Astrocyte (in vitro differentiated cells and primary cell): ENCODE results near the gene ARHGAP20.

Experiments used
- EZH2 ChIP-seq: IDR thresholded peaks from 2 replicates; pipeline ENCODE4 v1.6.1; 2012; ENCODE audit warnings: mild to moderate bottlenecking, low read length, inconsistent platforms; ENCODE audit not compliant: insufficient read depth
- TF ChIP-seq, protein P1 (sequence below): IDR thresholded peaks from 2 replicates; pipeline ENCODE4 v1.5.1; 2011; ENCODE audit warnings: low read depth, mild to moderate bottlenecking, inconsistent platforms, low read length, moderate library complexity; ENCODE audit not compliant: insufficient read depth

DNA sequence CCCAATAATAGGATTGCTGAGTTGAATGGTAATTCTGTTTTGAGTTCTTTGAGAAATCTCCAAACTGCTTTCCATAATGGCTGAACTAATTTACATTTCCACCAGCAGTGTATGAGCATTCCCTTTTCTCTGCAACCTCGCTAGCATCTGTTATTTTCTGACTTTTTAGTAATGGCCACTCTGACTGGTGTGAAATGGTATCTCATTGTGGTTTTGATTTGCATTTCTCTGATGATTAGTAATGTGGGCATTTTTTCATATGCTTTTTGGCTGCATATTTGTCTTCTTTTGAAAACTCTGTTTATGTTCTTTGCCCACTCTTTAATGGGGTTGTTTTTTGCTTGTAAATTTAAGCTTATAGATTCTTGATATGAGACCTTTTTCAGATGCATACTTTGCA lies 185.1 kb downstream of the ARHGAP20 start:
- TF ChIP-seq, protein P1, sequence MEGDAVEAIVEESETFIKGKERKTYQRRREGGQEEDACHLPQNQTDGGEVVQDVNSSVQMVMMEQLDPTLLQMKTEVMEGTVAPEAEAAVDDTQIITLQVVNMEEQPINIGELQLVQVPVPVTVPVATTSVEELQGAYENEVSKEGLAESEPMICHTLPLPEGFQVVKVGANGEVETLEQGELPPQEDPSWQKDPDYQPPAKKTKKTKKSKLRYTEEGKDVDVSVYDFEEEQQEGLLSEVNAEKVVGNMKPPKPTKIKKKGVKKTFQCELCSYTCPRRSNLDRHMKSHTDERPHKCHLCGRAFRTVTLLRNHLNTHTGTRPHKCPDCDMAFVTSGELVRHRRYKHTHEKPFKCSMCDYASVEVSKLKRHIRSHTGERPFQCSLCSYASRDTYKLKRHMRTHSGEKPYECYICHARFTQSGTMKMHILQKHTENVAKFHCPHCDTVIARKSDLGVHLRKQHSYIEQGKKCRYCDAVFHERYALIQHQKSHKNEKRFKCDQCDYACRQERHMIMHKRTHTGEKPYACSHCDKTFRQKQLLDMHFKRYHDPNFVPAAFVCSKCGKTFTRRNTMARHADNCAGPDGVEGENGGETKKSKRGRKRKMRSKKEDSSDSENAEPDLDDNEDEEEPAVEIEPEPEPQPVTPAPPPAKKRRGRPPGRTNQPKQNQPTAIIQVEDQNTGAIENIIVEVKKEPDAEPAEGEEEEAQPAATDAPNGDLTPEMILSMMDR: no peak
- no peak for TF ChIP-seq EZH2
